Mesendoderm (in vitro differentiated cells): Measurements from ENCODE around the gene SMYD3.
A peak's percentile ranks its signal among the peaks of the same experiment; 100 is the strongest.

Experiments
- DNase-seq: peaks from one replicate; pipeline ENCODE4 v3.0.0; 2013
- H2AK5ac ChIP-seq: 2 replicates; pipeline ENCODE4 v1.6.1; 2013; ENCODE audit warnings: low read length, inconsistent platforms
- H2BK120ac ChIP-seq: 2 replicates; pipeline ENCODE4 v1.6.1; 2013; ENCODE audit warnings: low read depth, mild to moderate bottlenecking, low read length, moderate library complexity, mixed read lengths
- H2BK15ac ChIP-seq: replicated peaks from 2 replicates; pipeline ENCODE4 v1.6.1; 2013; ENCODE audit warnings: low read depth, mild to moderate bottlenecking, moderate library complexity
- H2BK5ac ChIP-seq: 2 replicates; pipeline ENCODE4 v1.6.1; 2013; ENCODE audit warnings: low read length, inconsistent platforms
- H3K18ac ChIP-seq: 2 replicates; pipeline ENCODE4 v1.6.1; 2013; ENCODE audit warnings: mild to moderate bottlenecking, low read length, mixed read lengths
- H3K23ac ChIP-seq: one replicate; pipeline ENCODE4 v1.6.1; 2013; ENCODE audit warnings: low read length
- H3K27ac ChIP-seq: 2 replicates; pipeline ENCODE4 v1.5.1; 2013; ENCODE audit warnings: low read depth, mild to moderate bottlenecking, inconsistent platforms, low read length, moderate library complexity
- H3K27me3 ChIP-seq: 2 replicates; pipeline ENCODE4 v1.6.1; 2013; ENCODE audit warnings: low read length, control low read depth, mild to moderate bottlenecking, inconsistent platforms; ENCODE audit not compliant: insufficient read depth, poor library complexity
- H3K36me3 ChIP-seq: 2 replicates; pipeline ENCODE4 v1.6.1; 2013; ENCODE audit warnings: low read length, inconsistent platforms; ENCODE audit not compliant: control insufficient read depth, insufficient read depth
- H3K4ac ChIP-seq: one replicate; pipeline ENCODE4 v1.6.1; 2013; ENCODE audit warnings: low read depth, mild to moderate bottlenecking, low read length, moderate library complexity
- H3K4me1 ChIP-seq: 2 replicates; pipeline ENCODE4 v1.6.1; 2013; ENCODE audit warnings: low read depth, low read length, inconsistent platforms; ENCODE audit not compliant: control insufficient read depth
- H3K4me2 ChIP-seq: 2 replicates; pipeline ENCODE4 v1.6.1; 2013; ENCODE audit warnings: low read length
- H3K4me3 ChIP-seq: 2 replicates; pipeline ENCODE4 v1.5.1; 2013; ENCODE audit warnings: mild to moderate bottlenecking, low read length
- H3K56ac ChIP-seq: one replicate; pipeline ENCODE4 v1.6.1; 2013; ENCODE audit warnings: low read length
- H3K79me1 ChIP-seq: 2 replicates; pipeline ENCODE4 v1.6.1; 2013; ENCODE audit warnings: low read length, inconsistent platforms
- H3K79me2 ChIP-seq: 2 replicates; pipeline ENCODE4 v1.6.1; 2013; ENCODE audit warnings: mild to moderate bottlenecking, low read length; ENCODE audit not compliant: control insufficient read depth, insufficient read depth
- H3K9ac ChIP-seq: 2 replicates; pipeline ENCODE4 v1.6.1; 2013; ENCODE audit warnings: low read length, inconsistent platforms
- H4K5ac ChIP-seq: one replicate; pipeline ENCODE4 v1.6.1; 2013; ENCODE audit warnings: low read length
- H4K8ac ChIP-seq: one replicate; pipeline ENCODE4 v1.6.1; 2013; ENCODE audit warnings: low read depth, mild to moderate bottlenecking, control low read depth, low read length, moderate library complexity
- WGBS: extraction: QIAGEN DNeasy Blood & Tissue Kit; methylation state at CpG from one replicate; pipeline ENCODE4 v1.1.7; 2013; ENCODE audit warnings: low lambda C conversion rate, missing lambda C conversion rate; ENCODE audit not compliant: insufficient coverage; ENCODE audit errors: extremely low coverage; 5-methylcytosine and 5-hydroxymethylcytosine counted together

Gene SMYD3

DNA sequence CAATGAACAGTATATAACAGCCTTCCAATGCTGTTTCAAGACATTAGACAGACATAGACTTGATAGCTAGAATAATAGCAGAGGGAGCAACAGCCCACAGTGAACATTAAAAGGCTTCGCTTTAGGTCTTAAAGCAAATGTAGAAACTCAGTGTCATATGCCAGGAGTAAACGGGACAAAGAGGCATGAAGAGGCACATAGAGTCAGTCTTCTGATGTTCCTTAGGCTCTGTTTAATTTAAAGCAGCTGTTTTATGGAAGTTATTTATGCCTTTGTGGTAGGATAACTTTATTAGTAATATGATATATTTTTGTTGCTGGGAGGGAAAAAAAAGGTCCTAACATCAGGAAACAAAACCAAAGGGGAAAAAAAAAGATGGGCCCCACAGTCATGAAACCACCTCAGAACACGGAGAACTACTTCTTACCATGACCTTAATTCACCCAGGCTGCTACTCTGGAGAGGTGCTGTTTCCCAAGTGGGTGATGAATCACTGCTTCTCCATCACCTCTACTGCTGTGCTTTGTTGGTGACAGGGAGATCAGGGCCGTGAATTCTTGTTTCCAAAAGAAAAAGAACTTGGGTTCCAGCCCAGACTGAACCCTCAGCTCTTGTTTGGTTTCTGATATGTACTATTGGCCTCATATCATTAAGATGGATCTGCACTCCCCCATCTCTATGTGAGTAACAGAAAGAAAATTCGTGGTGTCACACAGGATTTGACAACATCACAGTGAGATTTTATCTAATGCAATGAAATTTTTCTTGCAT, 735.4 kb downstream of the SMYD3 start:
- no peak overlapping the region for H2BK5ac ChIP-seq
- no peak overlapping the region for H3K23ac ChIP-seq
- no peak overlapping the region for H2BK15ac ChIP-seq
- no peaks in the 10 kb centered on the region for H3K79me1 ChIP-seq
- H3K4ac ChIP-seq, result no peak overlapping the region
- H3K4me1 ChIP-seq, result no peaks in the 10 kb centered on the region
- no peaks in the 10 kb centered on the region for H3K79me2 ChIP-seq
- no peak overlapping the region for H3K27ac ChIP-seq
- H3K9ac ChIP-seq, result no peak overlapping the region
- H3K4me3 ChIP-seq, result no peak overlapping the region
- no peaks in the 10 kb centered on the region for H3K27me3 ChIP-seq
- H3K18ac ChIP-seq, result no peak overlapping the region
- no peak overlapping the region for H3K56ac ChIP-seq
- H2BK120ac ChIP-seq, result no peak overlapping the region
- no peaks in the 10 kb centered on the region for H3K36me3 ChIP-seq
- H2AK5ac ChIP-seq, result no peak overlapping the region
- WGBS, result no CpG with 5 or more reads among the region's 5 CpGs
- no peak overlapping the region for H3K4me2 ChIP-seq
- H4K8ac ChIP-seq, result no peak overlapping the region
- no peak for DNase-seq
- H4K5ac ChIP-seq, result no peak overlapping the region

DNA sequence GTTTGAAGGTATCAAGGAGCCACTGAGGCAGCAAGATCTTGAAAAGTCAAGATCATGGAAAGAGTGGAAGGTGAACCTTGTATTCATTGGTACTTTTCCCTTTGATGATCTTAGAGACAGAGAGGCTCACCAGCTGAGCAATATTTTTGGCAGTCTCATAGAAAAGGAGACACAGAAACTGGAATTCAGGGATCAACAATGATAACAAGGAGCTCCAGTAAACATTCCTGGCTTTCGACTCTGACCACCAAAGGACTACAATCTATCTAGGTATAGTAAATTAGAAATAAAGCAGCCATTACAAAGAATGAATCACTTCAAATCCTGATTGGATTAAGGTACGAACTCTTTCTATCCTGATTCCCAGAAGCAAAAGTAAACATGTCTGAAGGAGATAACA, 736.9 kb downstream of the SMYD3 start:
- Histone ChIP-seq H3K56ac (no peak overlapping the region), H2BK5ac (no peak overlapping the region), H4K8ac (no peak overlapping the region), H3K27ac (no peak overlapping the region), H3K23ac (no peak overlapping the region), H3K27me3 (no peaks in the 10 kb centered on the region), H2BK15ac (no peak overlapping the region), H3K9ac (no peak overlapping the region), H3K4me3 (no peak overlapping the region), H3K4ac (no peak overlapping the region), H3K79me2 (no peaks in the 10 kb centered on the region), H3K36me3 (no peaks in the 10 kb centered on the region), H3K4me1 (no peaks in the 10 kb centered on the region), H2AK5ac (no peak overlapping the region), H3K79me1 (no peaks in the 10 kb centered on the region), H3K4me2 (no peak overlapping the region), H2BK120ac (no peak overlapping the region), H3K18ac (no peak overlapping the region), H4K5ac (no peak overlapping the region)
- DNase-seq, result no peak
- no CpG with 5 or more reads among the region's 2 CpGs for WGBS

DNA sequence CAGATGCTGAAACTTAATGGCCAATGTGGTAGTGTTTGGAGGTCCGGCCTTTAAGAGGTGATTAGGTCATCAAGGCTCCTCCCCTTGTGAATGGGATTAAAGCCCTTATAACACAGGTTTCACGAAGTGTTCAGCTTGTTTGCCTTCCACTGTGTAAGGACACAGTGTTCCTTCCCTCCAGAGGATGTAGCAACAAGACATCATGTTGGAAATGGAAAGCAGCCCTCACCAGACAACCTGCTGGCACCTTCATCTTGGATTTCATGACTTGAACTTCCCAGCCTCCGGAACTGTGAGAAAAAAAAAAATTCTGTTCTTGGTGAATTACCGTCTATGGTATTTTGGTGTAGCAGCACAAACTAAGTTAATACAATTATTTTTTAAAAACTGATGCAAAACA, 738.5 kb downstream of the SMYD3 start:
- H2BK120ac ChIP-seq, result no peak overlapping the region
- H3K36me3 ChIP-seq, result no peaks in the 10 kb centered on the region
- no peak overlapping the region for H2BK15ac ChIP-seq
- no peak overlapping the region for H4K8ac ChIP-seq
- no peak overlapping the region for H2AK5ac ChIP-seq
- no peak overlapping the region for H2BK5ac ChIP-seq
- H3K9ac ChIP-seq, result no peak overlapping the region
- no peak overlapping the region for H4K5ac ChIP-seq
- H3K79me2 ChIP-seq, result no peaks in the 10 kb centered on the region
- no peaks in the 10 kb centered on the region for H3K27me3 ChIP-seq
- no peak overlapping the region for H3K4me3 ChIP-seq
- no CpG with 5 or more reads among the region's 4 CpGs for WGBS
- no peak overlapping the region for H3K4ac ChIP-seq
- no peak for DNase-seq
- H3K23ac ChIP-seq, result no peak overlapping the region
- no peaks in the 10 kb centered on the region for H3K79me1 ChIP-seq
- H3K18ac ChIP-seq, result no peak overlapping the region
- no peak overlapping the region for H3K4me2 ChIP-seq
- H3K4me1 ChIP-seq, result no peaks in the 10 kb centered on the region
- H3K56ac ChIP-seq, result no peak overlapping the region
- no peak overlapping the region for H3K27ac ChIP-seq

DNA sequence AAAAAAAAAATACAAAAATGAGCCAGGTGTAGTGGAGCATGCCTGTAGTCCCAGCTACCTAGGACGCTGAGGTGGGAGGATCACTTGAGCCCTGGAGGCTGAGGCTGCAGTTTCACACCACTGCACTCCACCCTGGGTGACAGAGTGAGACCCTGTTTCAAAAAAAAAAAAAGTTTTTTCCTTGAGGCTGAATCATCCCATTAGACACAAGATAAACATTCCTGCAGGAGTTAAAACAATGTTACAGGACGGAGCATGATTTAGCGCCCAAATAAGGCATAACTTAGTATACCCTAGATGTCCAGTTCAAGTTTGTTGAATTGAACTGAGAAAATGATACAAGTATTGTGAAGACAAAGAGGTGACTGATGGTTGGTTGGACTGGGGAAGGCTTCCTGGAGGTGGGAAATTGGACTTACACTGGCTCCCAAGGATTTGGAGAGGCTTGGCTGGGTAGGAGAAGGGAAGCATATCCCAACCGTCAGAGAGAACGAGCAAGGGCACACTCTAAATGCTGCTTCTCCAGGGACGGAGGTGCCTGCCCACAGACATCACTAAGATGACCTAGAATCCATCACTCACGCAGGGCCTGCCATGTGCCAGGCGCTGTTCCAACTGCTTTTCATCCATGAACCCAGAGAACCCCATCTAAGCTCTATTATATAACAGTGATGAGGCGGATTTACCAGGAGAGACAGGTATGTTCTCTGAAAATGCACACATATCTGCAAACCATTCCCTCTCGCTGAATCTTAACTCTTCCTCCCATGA, 741.7 kb downstream of the SMYD3 start:
- Histone ChIP-seq H3K4me3 (no peak overlapping the region), H3K79me2 (no peaks in the 10 kb centered on the region), H3K56ac (no peak overlapping the region), H3K4me1 (no peaks in the 10 kb centered on the region), H3K36me3 (no peaks in the 10 kb centered on the region), H4K8ac (no peak overlapping the region), H2BK15ac (no peak overlapping the region), H3K9ac (no peak overlapping the region), H2BK5ac (no peak overlapping the region), H3K27me3 (no peaks in the 10 kb centered on the region), H2AK5ac (no peak overlapping the region), H4K5ac (no peak overlapping the region), H3K4ac (no peak overlapping the region), H3K18ac (no peak overlapping the region), H3K27ac (no peak overlapping the region), H3K23ac (no peak overlapping the region), H3K4me2 (no peak overlapping the region), H3K79me1 (no peaks in the 10 kb centered on the region), H2BK120ac (no peak overlapping the region)
- no CpG with 5 or more reads among the region's 10 CpGs for WGBS
- DNase-seq, result no peak

DNA sequence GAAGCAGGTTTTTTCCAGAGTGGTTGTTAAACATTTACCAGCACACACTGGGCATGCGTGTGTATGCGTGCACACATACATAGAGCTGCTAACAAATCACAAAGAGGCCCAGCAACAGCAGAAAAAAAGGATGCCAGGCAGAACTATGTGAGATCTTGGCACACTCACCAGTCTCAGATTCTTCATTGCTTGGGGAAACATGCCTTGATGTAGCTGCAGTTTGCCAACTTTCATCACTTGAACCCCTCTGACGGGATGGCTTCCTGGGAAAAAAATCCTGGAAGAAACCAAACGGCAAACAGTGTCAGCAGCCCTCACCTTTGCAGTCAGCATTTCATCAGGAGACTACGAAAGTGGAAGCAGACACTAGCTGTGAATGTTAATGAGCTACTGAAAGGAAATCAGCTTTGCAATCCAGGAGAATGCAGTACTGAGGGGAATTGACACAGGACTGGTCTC, 743.2 kb downstream of the SMYD3 start:
- H3K4me1 ChIP-seq, result no peaks in the 10 kb centered on the region
- no peak overlapping the region for H2BK5ac ChIP-seq
- no peaks in the 10 kb centered on the region for H3K36me3 ChIP-seq
- H3K27ac ChIP-seq, result no peak overlapping the region
- no peak overlapping the region for H2BK120ac ChIP-seq
- no peaks in the 10 kb centered on the region for H3K79me1 ChIP-seq
- no peak overlapping the region for H3K18ac ChIP-seq
- peak; percentile 11 for DNase-seq
- no peaks in the 10 kb centered on the region for H3K27me3 ChIP-seq
- H3K4ac ChIP-seq, result no peak overlapping the region
- no peak overlapping the region for H4K5ac ChIP-seq
- H2BK15ac ChIP-seq, result no peak overlapping the region
- no peak overlapping the region for H3K9ac ChIP-seq
- no peak overlapping the region for H3K56ac ChIP-seq
- WGBS, result no CpG with 5 or more reads among the region's 5 CpGs
- H2AK5ac ChIP-seq, result no peak overlapping the region
- no peak overlapping the region for H3K23ac ChIP-seq
- no peaks in the 10 kb centered on the region for H3K79me2 ChIP-seq
- no peak overlapping the region for H4K8ac ChIP-seq
- no peak overlapping the region for H3K4me3 ChIP-seq
- no peak overlapping the region for H3K4me2 ChIP-seq
